Stimulated activated CD8-positive, alpha-beta memory T cell treated with anti-CD3 and anti-CD28 coated beads, Interleukin-12 subunit alpha, Interleukin-12 subunit beta, amount 100 ng/mL, for 24 hours (primary cell): ENCODE results near the gene MYH13.
"Not testable (repeated sequence)": the region's sequence is repeated elsewhere in the genome, so short reads cannot be mapped to it uniquely, and the experiment has no call there.

Experiments used
- DNase-seq: peaks from one replicate; pipeline ENCODE4 v3.0.0-alpha.2; 2020; ENCODE audit errors: extremely low read depth

MYH13 gene

GRCh38 chr17:10304758-10305300, 68.0 kb downstream of the MYH13 start:
- DNase-seq, result no peak

DNA sequence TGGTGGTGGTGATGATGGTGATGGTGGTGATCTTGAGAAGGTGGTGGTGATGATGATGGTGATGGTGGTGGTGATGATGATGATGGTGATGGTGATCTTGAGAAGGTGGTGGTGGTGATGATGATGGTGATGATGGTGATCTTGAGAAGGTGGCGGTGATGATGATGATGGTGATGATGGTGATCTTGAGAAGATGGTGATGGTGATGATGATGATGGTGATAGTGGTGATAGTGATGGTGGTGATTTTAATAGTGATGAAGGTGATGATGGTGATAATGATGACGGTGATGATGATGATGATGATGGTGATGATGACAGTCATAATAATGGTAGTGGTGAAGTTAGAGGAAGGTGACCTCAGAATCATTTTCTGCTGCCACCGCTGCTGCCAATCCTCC, 75.1 kb downstream of the MYH13 start:
- DNase-seq, result no peak

DNA sequence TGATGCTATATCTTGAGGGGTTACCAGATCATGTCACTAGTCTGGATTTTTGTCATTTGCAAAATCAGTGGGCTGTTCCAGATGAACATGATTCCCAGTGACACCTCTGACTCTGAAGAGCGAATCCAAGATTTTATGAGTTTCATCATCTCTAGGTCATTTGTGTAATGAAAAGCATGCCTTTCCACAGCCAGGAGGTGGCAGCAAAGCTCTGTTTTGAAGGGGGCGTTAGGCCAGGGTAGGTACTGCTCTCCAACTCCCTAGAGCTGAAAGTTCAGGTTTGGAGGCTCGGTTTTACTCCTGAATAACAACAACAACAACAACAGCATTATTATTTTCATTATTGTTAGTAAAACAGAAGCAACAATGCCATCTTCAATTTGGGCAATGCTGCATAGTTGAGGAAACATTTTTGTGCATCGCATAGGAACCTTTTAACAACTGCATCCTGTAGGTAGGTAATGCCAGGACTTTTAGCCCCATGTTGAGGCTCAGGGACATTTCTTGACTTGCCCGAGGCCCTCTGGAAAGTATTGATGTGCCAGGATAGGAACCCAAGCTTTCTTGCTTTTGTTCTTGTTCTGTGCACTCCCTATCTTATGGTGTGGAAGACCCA, 77.0 kb downstream of the MYH13 start:
- no peak for DNase-seq

DNA sequence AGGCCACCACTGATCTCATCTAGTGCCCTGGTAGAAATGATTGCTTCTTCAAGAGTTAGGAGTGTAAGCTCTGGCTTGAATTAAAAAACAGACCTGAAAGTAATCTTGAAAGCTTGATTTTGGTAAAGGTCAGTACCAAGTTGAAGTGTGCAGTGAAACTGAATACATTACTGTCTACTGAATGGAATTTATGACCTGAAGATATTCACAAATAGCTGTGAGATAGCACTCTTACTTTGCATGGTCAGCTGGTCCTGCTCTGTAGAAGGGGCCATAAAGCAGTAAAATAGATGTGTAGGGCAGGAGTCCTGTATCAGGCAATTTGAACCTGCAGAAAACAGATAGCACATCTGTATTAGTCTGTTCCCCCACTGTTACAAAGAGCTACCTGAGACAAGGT, 78.6 kb downstream of the MYH13 start:
- DNase-seq, result no peak

GRCh38 chr17:10292057-10292937, 80.5 kb downstream of the MYH13 start:
- no peak for DNase-seq

GRCh38 chr17:10291576-10291975, 81.2 kb downstream of the MYH13 start:
- not testable (repeated sequence) for DNase-seq

DNA sequence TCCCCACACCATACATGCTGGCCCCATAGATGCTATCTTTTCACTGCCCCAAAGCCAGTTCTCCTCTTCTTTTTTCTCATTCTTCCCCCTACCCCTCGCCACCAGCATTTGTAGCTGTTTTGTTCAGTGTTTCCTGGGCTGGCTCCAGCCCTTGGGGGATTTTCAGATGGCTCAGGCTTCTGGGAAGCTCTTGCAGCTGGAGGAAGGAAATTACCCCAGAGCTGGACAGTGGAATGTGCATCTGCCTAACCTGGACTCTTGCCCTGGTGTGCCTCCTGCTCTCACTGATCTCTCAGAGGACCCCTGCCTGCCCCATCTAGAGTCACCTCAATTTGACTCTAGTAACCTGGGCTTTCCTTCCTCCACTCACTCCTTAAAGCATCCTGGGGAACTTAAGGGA, 82.8 kb downstream of the MYH13 start:
- no peak for DNase-seq

- no peak for DNase-seq
These were observed 86.5 kb downstream of the MYH13 start for GRCh38 chr17:10286324-10286723.

- DNase-seq, result no peak
These were observed 86.9 kb downstream of the MYH13 start for GRCh38 chr17:10285896-10286295.

- no peak for DNase-seq
These were observed 92.7 kb downstream of the MYH13 start for GRCh38 chr17:10280068-10280467.

GRCh38 chr17:10278218-10278617, 94.6 kb downstream of the MYH13 start:
- DNase-seq, result no peak

DNA sequence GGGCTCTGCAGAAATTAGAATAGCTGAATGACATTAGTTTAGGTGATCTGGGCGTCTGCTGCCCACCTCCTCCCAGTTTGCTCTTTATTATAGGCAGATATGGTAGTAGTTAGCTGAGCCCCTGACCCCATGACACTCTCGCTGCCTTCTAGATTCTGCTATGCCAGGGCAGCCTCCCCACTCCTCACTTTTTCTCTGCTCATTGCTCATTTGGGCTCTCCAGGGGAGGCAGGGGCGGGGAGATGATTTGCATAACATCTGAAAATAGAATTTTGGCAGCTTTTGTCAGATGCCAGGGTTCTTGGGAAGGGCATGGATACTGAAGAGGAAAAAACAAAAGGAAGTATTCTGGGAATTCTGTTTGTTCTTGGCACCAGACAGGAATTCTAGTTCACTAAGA, 96.4 kb downstream of the MYH13 start:
- DNase-seq, result no peak

DNA sequence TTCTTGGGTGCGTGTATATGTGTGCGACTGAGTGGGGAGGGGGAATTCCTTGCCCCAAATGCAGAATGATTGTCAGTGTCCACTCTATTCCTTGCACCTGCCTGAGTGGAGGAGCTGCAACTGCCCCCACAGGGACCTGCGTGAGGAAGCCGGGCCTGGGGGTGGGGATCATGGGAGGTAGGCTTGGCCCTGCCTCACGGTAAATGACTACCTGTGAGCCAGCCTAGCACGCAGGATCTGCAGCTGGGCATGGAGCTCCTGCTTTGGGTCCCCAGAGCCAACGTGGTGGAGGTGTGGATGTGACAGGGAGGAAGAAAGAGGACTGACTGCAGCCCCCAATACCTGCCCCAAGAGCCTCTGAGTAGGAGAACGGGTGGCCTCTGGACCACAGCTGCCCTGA, 97.4 kb downstream of the MYH13 start:
- DNase-seq, result no peak

- no peak for DNase-seq
These were observed 101.7 kb downstream of the MYH13 start for GRCh38 chr17:10271106-10271562.

DNA sequence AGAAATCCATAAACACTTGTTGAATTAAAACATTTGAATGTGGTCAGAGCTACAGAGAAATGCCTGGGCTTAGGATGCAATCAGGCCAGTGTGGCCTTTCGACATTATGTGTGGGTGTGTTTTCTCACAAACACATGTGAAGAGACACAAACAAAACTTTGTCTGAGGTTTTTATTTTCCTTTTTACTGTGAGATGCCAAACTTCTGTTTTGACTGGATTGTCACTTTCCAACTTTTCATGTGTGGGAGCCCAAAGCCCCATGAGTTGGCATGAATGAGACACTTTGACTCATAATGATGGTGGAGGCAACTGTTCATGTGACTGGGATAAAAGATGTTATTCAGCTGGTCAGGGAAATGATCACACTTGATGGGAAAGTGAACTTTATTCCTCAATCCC, 102.5 kb downstream of the MYH13 start:
- no peak for DNase-seq

GRCh38 chr17:10268005-10268404, 104.8 kb downstream of the MYH13 start:
- no peak for DNase-seq

DNA sequence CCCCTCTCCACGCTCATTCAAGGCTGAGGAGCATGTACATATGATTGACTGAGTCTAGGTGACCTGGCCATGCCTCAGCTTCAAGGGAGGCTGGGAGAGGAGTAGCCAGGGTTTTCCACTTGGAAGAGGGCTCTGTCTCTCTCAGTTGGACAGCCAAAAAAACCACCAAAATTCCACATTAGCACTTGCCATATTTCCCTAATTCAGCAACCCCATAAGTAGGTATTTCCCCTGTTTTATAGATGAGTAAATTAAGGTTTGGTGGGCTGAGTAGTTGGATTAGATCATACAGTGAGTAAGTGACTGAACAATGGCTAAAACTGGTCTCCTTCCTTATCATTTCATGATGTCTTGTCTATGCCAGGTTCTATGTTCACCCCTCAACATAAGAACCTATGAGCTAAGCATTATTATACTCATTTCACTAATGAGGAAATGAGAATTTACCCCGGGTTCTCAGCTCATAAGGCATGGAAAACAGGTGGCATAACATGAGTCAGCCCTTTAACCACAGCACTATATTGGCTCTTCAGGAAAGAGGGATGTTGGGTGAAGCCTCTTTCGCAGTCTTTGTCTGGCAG, 106.4 kb downstream of the MYH13 start:
- no peak for DNase-seq

DNA sequence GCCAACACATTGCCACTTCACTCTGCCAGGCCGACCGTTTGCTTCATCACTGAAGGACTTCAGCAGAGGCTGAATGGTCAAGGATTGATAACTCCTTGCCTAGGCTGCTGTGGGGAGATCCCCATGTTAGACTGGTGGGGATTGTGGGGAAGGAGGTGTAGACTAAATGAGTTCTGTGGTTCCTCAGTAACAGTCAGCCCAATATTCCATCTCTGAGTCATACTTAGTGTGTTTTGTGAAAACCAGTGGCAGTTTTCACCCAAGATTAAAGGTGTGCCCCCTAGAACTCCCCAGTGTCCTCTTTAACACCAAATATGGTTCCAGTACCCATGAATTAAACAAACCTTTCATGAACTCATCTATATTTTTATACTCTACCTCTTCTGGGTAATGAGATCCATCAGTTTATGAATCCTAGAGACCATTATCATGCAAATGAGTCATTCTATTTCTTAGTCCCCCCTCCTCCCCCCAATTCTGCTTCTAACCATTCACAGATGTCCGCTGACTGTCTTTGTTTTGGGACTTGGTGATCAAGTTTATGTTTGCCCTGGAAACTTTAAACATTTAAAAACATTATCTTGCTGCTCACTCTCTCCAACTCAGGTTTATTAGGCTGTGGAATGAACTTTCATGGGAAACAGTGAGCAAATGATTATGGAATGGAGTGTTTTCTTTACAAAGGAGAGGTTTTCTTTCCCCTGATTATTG, 107.6 kb downstream of the MYH13 start:
- no peak for DNase-seq

DNA sequence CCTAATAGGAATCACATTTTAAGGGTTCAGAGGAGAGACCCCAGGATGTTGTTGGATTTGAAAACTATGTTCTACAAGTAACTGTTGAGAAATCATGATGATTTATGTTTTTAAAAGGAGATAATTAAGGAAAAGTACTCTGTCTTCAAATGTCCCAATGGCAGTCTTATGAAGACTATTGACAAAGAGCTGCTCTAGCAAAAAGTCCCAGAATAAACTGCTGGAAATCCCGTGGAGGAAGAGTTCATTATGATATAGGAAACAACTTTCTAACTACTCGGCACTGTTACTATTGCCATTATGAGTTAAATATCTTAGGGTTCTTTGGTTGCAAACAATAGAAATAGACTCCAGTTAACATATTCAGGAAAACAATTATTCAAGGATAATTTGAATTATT, 108.8 kb downstream of the MYH13 start:
- no peak for DNase-seq

- no peak for DNase-seq
These were observed 110.4 kb downstream of the MYH13 start for GRCh38 chr17:10262451-10262850.

DNA sequence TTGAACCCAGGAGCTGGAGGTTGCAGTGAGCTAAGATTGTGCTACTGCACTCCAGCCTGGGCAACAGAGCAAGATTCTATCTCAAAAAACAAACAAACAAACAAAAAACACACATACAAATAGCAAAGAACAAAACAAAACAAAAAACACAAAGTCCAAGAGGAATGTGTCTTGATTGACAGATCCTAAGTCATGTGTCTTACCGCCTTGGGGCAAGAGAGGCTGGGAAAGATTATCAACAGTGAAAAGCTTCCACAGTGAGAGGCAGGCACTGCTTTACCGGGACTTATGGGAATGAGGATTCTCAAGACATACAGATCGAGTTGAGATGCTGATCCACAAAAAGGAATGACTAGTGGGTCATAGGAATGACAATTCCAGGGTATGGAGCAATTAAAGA, 111.7 kb downstream of the MYH13 start:
- DNase-seq, result no peak
